ENCODE measurements around the gene MCC.

Gene MCC

GRCh38 chr5:113145757-113146387 lies 342.4 kb downstream of the MCC start:
- DNase-seq (ENCODE audit: low read depth): no peak

GRCh38 chr5:113142186-113142585 lies 346.1 kb downstream of the MCC start:
- DNase-seq (ENCODE audit: low read depth): no peak

GRCh38 chr5:113140837-113141671 lies 347.2 kb downstream of the MCC start:
- peak; percentile 56 for DNase-seq (ENCODE audit: low read depth)

GRCh38 chr5:113133211-113133975 lies 354.9 kb downstream of the MCC start:
- no peak for DNase-seq (ENCODE audit: low read depth)

GRCh38 chr5:113132564-113132963 lies 355.7 kb downstream of the MCC start:
- no peak for DNase-seq (ENCODE audit: low read depth)

- no peak for DNase-seq (ENCODE audit: low read depth)
These were observed 359.5 kb downstream of the MCC start for GRCh38 chr5:113128641-113129330.

GRCh38 chr5:113128082-113128481 lies 360.2 kb downstream of the MCC start:
- no peak for DNase-seq (ENCODE audit: low read depth)

- DNase-seq (ENCODE audit: low read depth): no peak
These were observed 361.2 kb downstream of the MCC start for GRCh38 chr5:113127021-113127420.

- no peak for DNase-seq (ENCODE audit: low read depth)
These were observed 362.9 kb downstream of the MCC start for GRCh38 chr5:113125371-113125770.

GRCh38 chr5:113124914-113125313 lies 363.3 kb downstream of the MCC start:
- no peak for DNase-seq (ENCODE audit: low read depth)

GRCh38 chr5:113124265-113124664 lies 364.0 kb downstream of the MCC start:
- no peak for DNase-seq (ENCODE audit: low read depth)

- no peak for DNase-seq (ENCODE audit: low read depth)
These were observed 364.6 kb downstream of the MCC start for GRCh38 chr5:113123618-113124017.

- DNase-seq (ENCODE audit: low read depth): peak; percentile 26
These were observed 366.2 kb downstream of the MCC start for GRCh38 chr5:113122053-113122452.

GRCh38 chr5:113119246-113119924 lies 368.9 kb downstream of the MCC start:
- DNase-seq (ENCODE audit: low read depth): no peak

GRCh38 chr5:113118765-113119164 lies 369.5 kb downstream of the MCC start:
- DNase-seq (ENCODE audit: low read depth): no peak

- no peak for DNase-seq (ENCODE audit: low read depth)
These were observed 370.0 kb downstream of the MCC start for GRCh38 chr5:113118298-113118697.

GRCh38 chr5:113117543-113118115 lies 370.6 kb downstream of the MCC start:
- no peak for DNase-seq (ENCODE audit: low read depth)

- no peak for DNase-seq (ENCODE audit: low read depth)
These were observed 372.3 kb downstream of the MCC start for GRCh38 chr5:113115956-113116355.

GRCh38 chr5:113115061-113115460 lies 373.2 kb downstream of the MCC start:
- no peak for DNase-seq (ENCODE audit: low read depth)

GRCh38 chr5:113114559-113114958 lies 373.7 kb downstream of the MCC start:
- no peak for DNase-seq (ENCODE audit: low read depth)

- peak; percentile 28 for DNase-seq (ENCODE audit: low read depth)
These were observed 375.8 kb downstream of the MCC start for GRCh38 chr5:113112435-113112834.
